NCI-H2227 (cell line): ENCODE measurements around the gene LANCL3.
"Not testable (repeated sequence)": the region's sequence is repeated elsewhere in the genome, so short reads cannot be mapped to it uniquely, and the experiment has no call there.

Experiments used
- DNase-seq: peaks from one replicate; lab custom pipeline; 2025; ENCODE audit not compliant: unreplicated experiment; lab: John Stamatoyannopoulos, UW

LANCL3 gene

DNA sequence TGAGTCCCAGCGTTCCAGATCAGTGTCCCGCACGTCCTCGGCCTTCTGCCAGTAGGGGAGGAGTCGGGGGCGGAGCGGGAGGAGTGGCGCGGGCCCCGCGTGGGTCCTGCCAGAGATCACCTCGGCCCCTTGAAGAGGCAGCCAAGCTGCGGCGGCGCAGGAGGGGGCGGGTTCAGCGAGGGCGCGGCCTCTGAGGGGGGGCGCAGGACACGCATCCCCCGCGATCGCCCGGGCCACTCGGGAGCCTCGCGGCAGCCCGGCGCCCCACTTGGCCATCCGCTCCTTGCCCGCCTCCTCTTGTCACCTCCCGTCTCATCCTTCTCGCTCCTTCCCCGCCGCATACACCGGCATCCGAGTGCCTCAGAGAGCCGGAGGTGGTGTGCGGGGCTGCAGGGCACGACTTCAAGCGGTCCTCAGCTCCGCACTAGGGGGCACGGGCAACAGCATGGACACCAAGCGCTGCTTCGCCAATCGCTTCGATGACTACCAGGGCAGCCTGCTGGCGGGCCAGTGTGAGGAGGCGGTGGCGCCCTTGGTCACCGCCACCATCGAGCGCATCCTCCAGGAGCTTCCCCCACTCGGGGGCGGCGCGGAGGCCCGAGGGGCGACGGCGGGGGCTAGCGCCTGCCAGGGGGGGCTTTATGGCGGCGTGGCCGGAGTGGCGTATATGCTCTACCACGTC, at the start of gene LANCL3:
TSS of gene LANCL3 (plus strand) at position 236 of the 682 bp plus-strand sequence. CDS start at position 446, 210 bp downstream.
- DNase-seq: peak; percentile 69

- peak; percentile 59 for DNase-seq
Measured at GRCh38 chrX:37523673-37524072, 47.8 kb upstream of the LANCL3 start.

DNA sequence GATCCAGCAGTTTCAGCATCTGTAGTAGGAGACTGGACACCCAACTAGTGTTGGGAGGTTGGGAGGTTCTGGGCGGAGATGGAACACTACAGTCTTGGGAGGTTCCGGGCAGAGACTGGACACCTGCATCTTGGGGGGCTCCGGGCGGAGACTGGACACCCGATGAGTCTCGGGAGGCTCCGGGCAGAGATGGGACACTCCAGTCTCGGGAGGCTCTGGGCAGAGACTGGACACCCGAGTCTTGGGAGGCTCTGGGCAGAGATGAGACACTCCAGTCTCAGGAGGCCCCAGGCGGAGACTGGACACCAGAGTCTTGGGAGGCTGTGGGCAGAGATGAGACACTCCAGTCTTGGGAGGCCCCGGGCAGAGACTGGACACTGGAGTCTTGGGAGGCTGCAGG, 29.5 kb upstream of the LANCL3 start:
- DNase-seq: no peak

GRCh38 chrX:37542791-37543190, 28.7 kb upstream of the LANCL3 start:
- no peak for DNase-seq

DNA sequence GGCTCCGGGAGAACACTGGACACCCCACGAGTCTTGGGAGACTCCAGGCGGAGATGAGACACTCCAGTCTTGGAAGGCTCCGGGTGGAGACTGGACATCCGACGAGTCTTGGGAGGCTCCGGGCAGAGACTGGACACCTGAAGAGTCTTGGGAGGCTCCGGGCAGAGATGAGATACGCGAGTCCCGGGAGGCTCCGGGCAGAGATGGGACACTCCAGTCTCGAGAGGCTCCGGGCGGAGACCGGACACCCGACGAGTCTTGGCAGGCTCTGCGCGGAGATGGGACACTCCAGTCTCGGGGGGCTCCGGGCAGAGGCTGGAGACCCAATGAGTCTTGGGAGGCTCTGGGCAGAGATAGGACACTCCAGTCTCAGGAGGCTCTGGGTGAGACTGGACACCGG, 28.1 kb upstream of the LANCL3 start:
- no peak for DNase-seq

DNA sequence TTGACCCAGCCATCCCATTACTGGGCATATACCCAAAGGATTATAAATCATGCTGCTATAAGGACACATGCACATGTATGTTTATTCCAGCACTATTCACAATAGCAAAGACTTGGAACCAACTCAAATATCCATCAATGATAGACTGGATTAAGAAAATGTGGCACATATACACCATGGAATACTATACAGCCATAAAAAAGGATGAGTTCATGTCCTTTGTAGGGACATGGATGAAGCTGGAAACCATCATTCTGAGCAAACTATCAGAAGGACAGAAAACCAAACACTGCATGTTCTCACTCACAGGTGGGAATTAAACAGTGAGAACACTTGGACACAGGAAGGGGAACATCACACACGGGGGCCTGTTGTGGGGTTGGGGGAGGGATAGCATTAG, 26.9 kb upstream of the LANCL3 start:
- DNase-seq: not testable (repeated sequence)

- DNase-seq: no peak
Measured at GRCh38 chrX:37545066-37545465, 26.4 kb upstream of the LANCL3 start.

DNA sequence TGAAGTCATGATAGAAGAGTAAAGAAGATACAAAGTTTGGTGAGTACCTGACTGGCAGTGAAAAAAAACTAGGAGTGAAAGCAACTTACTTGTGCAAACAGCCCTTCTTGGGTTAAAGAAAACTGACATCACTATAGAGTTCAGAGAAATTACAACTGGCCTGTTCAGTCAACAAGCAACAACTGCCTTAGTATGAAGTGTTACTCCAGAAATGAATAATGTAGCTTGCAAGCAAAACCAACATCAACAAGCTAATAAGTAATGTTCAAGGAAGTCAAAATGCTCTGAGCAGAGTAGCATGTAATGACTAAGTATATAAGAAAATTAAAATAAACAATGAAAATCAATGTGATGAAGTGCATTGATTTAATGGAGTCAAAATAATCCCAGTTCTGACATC, 21.8 kb upstream of the LANCL3 start:
- not testable (repeated sequence) for DNase-seq

GRCh38 chrX:37553476-37553875, 18.0 kb upstream of the LANCL3 start:
- DNase-seq: no peak

DNA sequence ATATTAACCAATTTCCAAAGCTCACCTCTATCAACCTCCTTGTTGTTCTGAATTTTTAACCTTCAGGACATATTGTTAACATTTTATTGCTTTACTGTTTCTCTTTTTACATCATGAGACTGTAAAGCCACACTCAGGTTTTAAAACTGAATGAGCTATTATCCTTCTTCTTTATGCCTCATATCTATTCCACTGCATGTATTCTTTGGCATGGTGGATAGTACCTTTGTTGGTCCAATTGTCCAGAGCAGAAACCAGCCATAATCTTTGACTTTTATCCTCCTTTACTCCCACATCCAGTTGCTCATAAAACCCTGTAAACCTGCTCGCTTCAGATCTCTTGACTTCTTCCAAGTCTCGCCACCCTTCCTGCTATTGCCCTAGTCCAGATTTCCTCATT, 6.2 kb upstream of the LANCL3 start:
- not testable (repeated sequence) for DNase-seq

- not testable (repeated sequence) for DNase-seq
Measured at GRCh38 chrX:37570349-37570748, 1.1 kb upstream of the LANCL3 start.

DNA sequence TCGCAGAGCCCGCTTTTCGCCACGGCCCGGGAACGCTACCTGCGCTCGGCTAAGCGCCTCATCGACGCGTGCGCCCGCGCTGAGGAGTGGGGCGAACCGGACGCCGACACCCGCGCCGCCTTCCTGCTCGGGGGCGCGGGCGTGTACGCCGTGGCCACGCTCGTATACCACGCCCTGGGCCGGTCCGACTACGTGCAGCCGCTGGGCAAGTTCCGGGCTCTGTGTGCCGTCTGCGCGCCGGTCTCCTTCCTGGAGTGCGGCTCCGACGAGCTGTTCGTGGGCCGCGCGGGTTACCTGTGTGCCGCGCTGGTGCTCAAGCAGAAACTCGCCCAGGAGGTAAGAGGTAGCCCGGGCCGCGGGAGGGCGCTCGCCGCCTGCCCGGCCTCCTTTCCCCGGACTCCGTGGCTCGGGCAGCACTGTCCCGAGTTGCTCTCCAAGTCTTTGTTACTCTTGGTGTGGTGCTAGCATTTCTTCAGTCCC, 687 bp downstream of the LANCL3 start:
- DNase-seq: peak; percentile 68

DNA sequence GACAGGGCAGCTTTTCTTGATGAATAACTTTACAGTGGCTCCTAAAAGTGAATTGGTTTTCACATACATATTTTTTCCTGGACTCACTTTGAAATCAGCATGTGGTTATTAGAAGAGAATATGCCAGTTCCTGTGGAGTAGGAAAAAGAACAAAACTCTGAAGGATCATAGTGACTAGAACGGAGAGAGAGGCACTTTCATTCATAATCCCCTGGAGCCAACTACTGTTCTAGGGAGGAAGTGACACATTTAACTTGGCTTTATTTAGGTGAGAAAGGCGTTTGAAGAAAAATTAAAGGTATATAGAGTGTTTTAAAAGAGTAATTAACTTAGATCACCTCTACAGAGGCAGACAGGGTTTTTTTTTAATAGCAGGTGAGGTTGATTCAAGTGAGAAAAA, 1.7 kb downstream of the LANCL3 start:
- not testable (repeated sequence) for DNase-seq

GRCh38 chrX:37578045-37578444, 6.6 kb downstream of the LANCL3 start:
- DNase-seq: no peak

DNA sequence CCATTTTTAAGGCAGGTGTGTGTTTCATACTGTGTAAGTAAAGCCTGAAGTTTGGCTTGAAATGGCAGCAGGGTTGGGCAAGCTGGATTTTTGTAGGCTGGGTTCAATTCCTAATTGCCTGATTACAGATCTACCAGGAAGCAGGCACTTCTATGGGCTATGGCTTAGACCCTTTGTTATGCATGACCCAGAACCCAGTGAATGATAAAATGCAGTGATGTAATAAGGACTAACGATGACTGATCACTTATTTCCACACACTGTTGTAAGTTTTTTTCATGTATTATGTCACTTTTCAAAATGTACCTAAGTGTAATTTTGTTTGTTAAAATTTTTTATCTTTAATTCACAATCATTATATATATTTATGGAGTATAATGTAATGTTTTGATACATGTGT, 8.6 kb downstream of the LANCL3 start:
- DNase-seq: no peak

DNA sequence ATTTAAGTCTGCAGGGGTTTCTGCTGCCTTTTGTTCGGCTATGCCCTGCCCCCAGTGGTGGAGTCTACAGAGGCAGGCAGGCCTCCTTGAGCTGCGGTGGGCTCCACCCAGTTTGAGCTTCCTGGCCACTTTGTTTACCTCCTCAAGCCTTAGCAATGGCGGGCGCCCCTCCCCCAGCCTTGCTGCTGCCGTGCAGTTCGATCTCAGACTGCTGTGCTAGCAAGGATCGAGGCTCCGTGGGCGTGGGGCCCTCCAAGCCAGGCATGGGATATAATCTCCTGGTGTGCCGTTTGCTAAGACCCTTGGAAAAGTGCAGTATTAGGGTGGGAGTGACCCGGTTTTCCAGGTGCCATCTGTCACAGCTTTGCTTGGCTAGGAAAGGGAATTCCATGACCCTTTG, 15.9 kb downstream of the LANCL3 start:
- DNase-seq: not testable (repeated sequence)

DNA sequence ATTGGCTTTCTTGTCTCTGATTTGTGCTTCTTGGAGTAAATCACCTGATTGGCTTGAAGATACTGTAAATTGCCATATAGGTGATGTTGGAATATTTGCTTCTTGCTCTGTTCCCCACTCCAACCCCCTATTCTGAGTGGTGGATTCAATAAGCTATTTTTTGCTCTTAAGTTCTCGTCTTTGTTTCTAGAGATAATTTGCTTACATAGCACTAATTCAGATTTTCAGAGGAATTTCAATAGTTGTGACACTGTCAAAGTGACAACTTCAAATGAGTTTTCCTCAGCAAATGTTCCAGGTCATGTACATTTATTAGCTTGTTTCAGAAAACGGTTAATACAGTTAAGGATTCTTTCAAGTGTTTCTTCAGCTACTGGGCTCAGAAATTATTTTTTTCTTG, 18.6 kb downstream of the LANCL3 start:
- no peak for DNase-seq

GRCh38 chrX:37594755-37595382, 23.4 kb downstream of the LANCL3 start:
- no peak for DNase-seq

DNA sequence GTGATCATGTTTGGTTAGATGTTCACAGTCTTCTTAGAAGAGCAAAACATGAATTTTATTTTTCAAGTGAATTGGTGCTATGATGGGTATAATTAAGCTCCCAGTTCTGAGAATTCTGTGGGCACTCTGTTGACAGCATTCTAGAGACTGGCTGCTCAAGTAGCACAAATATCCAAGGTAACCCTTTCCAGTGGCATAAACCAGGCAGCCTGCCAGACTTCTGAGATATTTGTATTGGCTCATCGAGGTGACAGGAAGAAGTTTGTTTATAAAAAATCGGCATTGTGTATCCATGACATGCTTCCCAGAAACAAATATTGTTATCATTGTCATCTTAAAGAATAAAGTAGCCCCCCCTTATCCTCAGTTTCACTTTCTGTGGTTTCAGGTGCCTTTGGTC, 28.3 kb downstream of the LANCL3 start:
- no peak for DNase-seq

GRCh38 chrX:37603938-37604409, 32.5 kb downstream of the LANCL3 start:
- DNase-seq: no peak

DNA sequence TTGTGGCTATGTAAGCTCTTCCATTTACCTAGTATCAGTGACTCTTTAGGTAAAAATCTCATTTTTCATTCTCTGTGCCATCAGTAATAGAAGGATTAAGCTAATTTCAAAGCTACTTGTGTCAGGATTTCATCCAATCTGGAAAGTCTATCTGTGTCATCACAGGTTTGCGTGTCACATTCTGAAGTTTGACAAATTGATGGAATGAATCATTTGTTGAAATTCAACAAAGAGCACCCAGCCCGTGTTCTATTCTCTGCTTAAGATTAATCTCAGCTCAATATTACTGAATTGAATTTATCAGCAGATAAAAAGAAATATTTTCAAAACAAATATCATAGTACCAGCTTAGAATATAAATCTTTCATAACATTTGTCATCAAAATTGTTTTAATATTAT, 35.8 kb downstream of the LANCL3 start:
- no peak for DNase-seq

DNA sequence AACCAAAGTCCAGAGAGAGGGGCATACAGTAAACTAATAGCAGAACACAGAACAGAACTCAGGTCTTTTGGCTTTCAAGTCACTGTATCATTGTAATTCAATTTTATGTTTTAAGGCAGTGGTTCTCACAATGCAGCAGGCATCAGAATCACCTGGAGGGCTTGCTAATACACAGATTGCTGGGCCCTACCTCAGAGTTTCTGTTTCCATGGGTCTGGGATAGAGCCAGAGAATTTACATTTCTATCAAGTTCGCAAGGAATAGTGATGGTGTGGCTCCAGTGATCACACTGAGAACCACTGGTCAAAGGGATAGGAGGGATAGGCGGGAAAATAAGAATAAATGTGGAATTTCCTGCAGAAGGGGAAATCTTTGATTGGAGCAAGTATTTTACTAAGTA, 36.7 kb downstream of the LANCL3 start:
- DNase-seq: no peak

DNA sequence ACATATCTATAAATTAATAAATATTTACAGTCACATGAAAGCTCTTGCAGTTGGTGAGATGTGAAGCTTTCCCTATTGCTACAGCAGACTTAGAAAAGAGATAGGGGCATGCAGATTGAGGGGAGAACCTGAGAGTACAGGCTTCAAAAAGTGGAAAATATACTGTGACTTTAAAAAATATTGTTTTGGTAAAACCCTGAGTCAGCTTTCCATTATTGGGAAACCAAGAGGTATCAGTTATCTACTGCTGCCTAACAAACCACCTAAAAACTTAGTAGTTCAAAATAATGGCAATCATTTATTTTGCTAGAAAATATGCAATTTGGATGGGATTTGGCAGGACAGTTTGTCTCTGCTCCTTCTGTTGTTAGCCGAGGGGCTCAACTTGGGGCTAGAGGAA, 38.3 kb downstream of the LANCL3 start:
- DNase-seq: no peak
